Pancreas (tissue), 10 donors: Measurements from ENCODE around the gene ZNF670. TPM values are rescaled to one million over a fixed set of nuclear protein-coding genes. Genes with fewer than 3 reads are reported as not detected.
A peak's percentile ranks its signal among the peaks of the same experiment; 100 is the strongest.

Experiments
- ATAC-seq, 4 donors: fragments of 200-7000 bp; cut with Tn5 transposase; one replicate each; pipeline versions ENCODE4 v1.8.0 to v1.9.1; 2020; ENCODE audit warnings: mild to moderate bottlenecking in 4 of 4, moderate library complexity in 4 of 4
- DNase-seq, 6 donors: peaks; one replicate each; pipeline ENCODE4 v3.0.0-alpha.2; 2020
- FAIRE-seq: peaks from 2 replicates; lab custom pipeline; 2012; peaks lifted over from hg19 to GRCh38; lab: Jason Lieb, UNC
- H3K27ac ChIP-seq, 4 donors: fragments of 200-600 bp; sonication (generic); 1 replicate in 3 of 4; 2 replicates in 1 of 4; pipeline versions ENCODE4 v1.5.0 to v1.8.0; 2020
- H3K27me3 ChIP-seq, 4 donors: fragments of 200-600 bp; one replicate each; pipeline ENCODE4 v1.8.0; 2021
- H3K36me3 ChIP-seq, 3 donors: fragments of 200-600 bp; sonication (generic) in 1 of 3; one replicate each; pipeline versions ENCODE4 v1.5.0 to v1.8.0; 2020 to 2021
- H3K4me1 ChIP-seq, 3 donors: fragments of 200-600 bp; one replicate each; pipeline ENCODE4 v1.8.0; 2021
- H3K4me3 ChIP-seq, 4 donors: fragments of 200-600 bp; sonication (generic) in 2 of 4; one replicate each; pipeline versions ENCODE4 v1.5.0 to v1.8.0; 2020 to 2021
- H3K9me3 ChIP-seq, 4 donors: fragments of 200-600 bp; one replicate each; pipeline ENCODE4 v1.8.0; 2021
- CTCF ChIP-seq, 4 donors: fragments of 200-600 bp; sonication (generic) in 3 of 4; IDR thresholded peaks; one replicate each; pipeline versions ENCODE4 v1.5.0 to v1.8.0; 2021; ENCODE audit warnings: antibody characterized with exemption in 4 of 4
- WGBS, 2 donors: extraction: QIAGEN DNeasy Blood & Tissue Kit; methylation state at CpG; one replicate each; pipeline ENCODE4 v1.1.7; 2013; 5-methylcytosine and 5-hydroxymethylcytosine counted together
- intact Hi-C, 3 donors: fragments of 100-400 bp; cut with DNase I; formaldehyde crosslinking; loops; one replicate each; pipeline versions ENCODE4 v1.11.1 to v1.14.2; 2022
- polyA plus RNA-seq, 2 donors: library from polyadenylated mRNA; stranded (reverse); fragments of 200-250 nt; gene quantifications; one replicate each; pipeline ENCODE4 v1.2.3, GENCODE V29; 2013
- total RNA-seq, 6 donors: library from RNA; stranded (reverse); fragmentation: NEBNext Ultra II Directional in 4 of 6; extraction: Animal tissue kit (Norgen Biotek cat#: 25700) in 4 of 6; gene quantifications; one replicate each; pipeline versions ENCODE4 v1.2.1 to v1.2.4, GENCODE V29; 2021 to 2023
- donor health status: healthy with polysubstance abuse.
- donor health status: DM: no; HTN: no; CAD: no; lungs with moderate emphysema.
- donor health status: DM: no; HTN: no; CAD: no.
- donor health status: control.
- donor health status: control.
- donor health status: Bipolar disorder and iron deficiency.
- donor health status: DM: yes; HTN: yes; CAD: no.
- donor health status: DM: no; HTN: no; CAD: no.
- donor health status: DM: no; HTN: no; CAD: no.
- donor health status: DM: yes; HTN: yes; CAD: no.

The ZNF670 gene
- total and polyA plus RNA-seq, 8 donors: 0.74 to 2.3 (median 1.2) TPM

- no peak overlapping the region for H3K4me3 ChIP-seq
- no peaks in the 10 kb centered on the region for H3K27me3 ChIP-seq
- 85 to 89% methylated on average over 15 of the region's 15 CpGs for WGBS, 2 donors
- intact Hi-C loops: no loop called here
- H3K4me1 ChIP-seq: peaks cover 6 to 9% (median 8%) of the 10 kb centered on the region in 3 donors
- H3K36me3 ChIP-seq: peaks cover 3 to 12% (median 6%) of the 10 kb centered on the region in 3 donors
- DNase-seq (no peak), ATAC-seq (no peak), FAIRE-seq (no peak)
- H3K9me3 ChIP-seq: peaks cover 0 to 4% (median 0%) of the 10 kb centered on the region in 4 donors
- H3K27ac ChIP-seq: no peak overlapping the region
- TF ChIP-seq CTCF (IDR thresholded peaks at IDR 0.05): no peak
These were observed 27.4 kb upstream of the ZNF670 start for GRCh38 chr1:247105966-247106365.

DNA sequence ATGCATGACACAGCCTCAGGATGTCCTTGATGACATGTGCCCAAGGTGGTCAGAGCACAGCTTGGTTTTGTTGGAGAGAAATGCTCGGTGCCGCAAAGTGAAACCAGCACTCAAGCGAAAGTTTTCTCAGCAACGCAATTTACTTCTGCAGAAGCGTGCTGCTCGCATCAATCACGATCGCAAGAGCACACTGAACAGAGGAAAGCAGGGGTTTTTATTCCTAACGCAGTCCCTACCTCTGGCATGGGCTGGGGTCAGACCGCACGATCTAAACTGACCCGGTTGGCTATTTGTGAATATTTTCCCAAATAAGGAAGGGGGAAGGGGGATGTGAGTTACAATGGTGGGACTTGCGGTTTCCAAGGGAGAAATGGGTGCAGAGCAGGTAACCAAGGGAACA, 26.4 kb upstream of the ZNF670 start:
- Histone ChIP-seq H3K27me3 (no peaks in the 10 kb centered on the region), H3K9me3 (peaks cover 0 to 4% (median 0%) of the 10 kb centered on the region in 4 donors), H3K4me1 (peaks cover 6 to 9% (median 8%) of the 10 kb centered on the region in 3 donors), H3K27ac (no peak overlapping the region), H3K4me3 (peak overlapping the region in 3 of 4 donors; percentile 3 to 85 (median 68)), H3K36me3 (peaks cover 11 to 22% (median 13%) of the 10 kb centered on the region in 3 donors)
- FAIRE-seq: no peak
- ATAC-seq: peak in 1 of 4 donors; percentile 2
- WGBS, 2 donors: 42 to 56% methylated on average over 13 of the region's 13 CpGs
- intact Hi-C loops: no loop called here
- no peak for TF ChIP-seq CTCF (IDR thresholded peaks at IDR 0.05)
- no peak for DNase-seq

GRCh38 chr1:247103859-247104591, 25.4 kb upstream of the ZNF670 start, which contains the start of gene ZNF669:
Gene ZNF669 (minus strand): TSS chr1:247104356. CDS start chr1:247104199, 157 bp downstream.
- Histone ChIP-seq H3K27ac (peak within 1 kb of the TSS; percentile 72 to 86 (median 75)), H3K36me3 (peaks cover 11 to 26% (median 13%) of the 10 kb centered on the region in 3 donors), H3K27me3 (no peaks in the 10 kb centered on the region), H3K9me3 (peaks cover 0 to 4% (median 0%) of the 10 kb centered on the region in 4 donors), H3K4me3 (peak within 1 kb of the TSS; percentile 68 to 98 (median 85)), H3K4me1 (peaks cover 6 to 9% (median 8%) of the 10 kb centered on the region in 3 donors)
- FAIRE-seq (peak; percentile 93), DNase-seq (peak; percentile 95 to 97 (median 96)), ATAC-seq (peak; percentile 99 to 100 (median 100))
- TF ChIP-seq CTCF (IDR thresholded peaks at IDR 0.05): no peak
- intact Hi-C loops: no loop called here
- 1% methylated on average over 51 to 58 of the region's 58 CpGs for WGBS, 2 donors

DNA sequence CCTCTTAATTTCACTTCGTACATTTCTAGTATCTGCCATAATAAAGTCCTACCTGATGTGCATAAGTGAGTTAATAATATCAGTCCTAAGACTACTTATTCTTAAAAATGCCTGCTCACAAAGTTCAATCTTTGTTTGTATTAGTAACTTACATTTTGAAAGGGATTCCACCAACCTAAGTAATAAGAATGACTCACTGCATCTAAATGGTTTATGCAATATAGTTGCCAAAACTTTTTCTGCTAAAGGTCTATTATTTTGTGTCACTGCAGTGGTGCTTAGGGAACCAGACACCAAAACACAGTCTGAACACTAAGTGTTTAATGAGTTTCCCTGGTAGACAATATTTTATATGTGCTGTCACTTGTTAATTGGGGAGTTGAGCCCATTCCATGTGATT, 23.8 kb upstream of the ZNF670 start:
- ATAC-seq: no peak
- H3K36me3 ChIP-seq: peaks cover 11 to 26% (median 13%) of the 10 kb centered on the region in 3 donors
- no peak overlapping the region for H3K4me3 ChIP-seq
- peaks cover 6 to 9% (median 8%) of the 10 kb centered on the region in 3 donors for H3K4me1 ChIP-seq
- H3K27ac ChIP-seq: no peak overlapping the region
- no peak for FAIRE-seq
- no peak for DNase-seq
- TF ChIP-seq CTCF (IDR thresholded peaks at IDR 0.05): no peak
- WGBS, 2 donors: 96 to 97% methylated on average over 1 of the region's 1 CpG
- H3K9me3 ChIP-seq: peaks cover 0 to 4% (median 0%) of the 10 kb centered on the region in 4 donors
- intact Hi-C loops: no loop called here
- H3K27me3 ChIP-seq: no peaks in the 10 kb centered on the region
